Nephron progenitor cell (in vitro differentiated cells): ENCODE results near the gene BOD1.

ENCODE experiments used
- DNase-seq: peaks from one replicate; pipeline ENCODE4 v3.0.0; 2021
- H3K27ac Mint-ChIP-seq: 2 replicates; pipeline ENCODE4 v1.8.0; 2021; ENCODE audit warnings: mild to moderate bottlenecking, moderate library complexity, mixed read lengths
- H3K27me3 Mint-ChIP-seq: 2 replicates; pipeline ENCODE4 v1.8.0; 2021; ENCODE audit warnings: mild to moderate bottlenecking, low read depth, mixed read lengths; ENCODE audit not compliant: poor library complexity
- H3K36me3 Mint-ChIP-seq: 2 replicates; pipeline ENCODE4 v1.8.0; 2021; ENCODE audit warnings: low read depth, mixed read lengths
- H3K4me1 Mint-ChIP-seq: 2 replicates; pipeline ENCODE4 v1.8.0; 2021; ENCODE audit warnings: mixed read lengths
- H3K4me3 Mint-ChIP-seq: 2 replicates; pipeline ENCODE4 v1.8.0; 2021; ENCODE audit warnings: mild to moderate bottlenecking, moderate library complexity, mixed read lengths
- H3K9me3 Mint-ChIP-seq: 2 replicates; pipeline ENCODE4 v1.8.0; 2021; ENCODE audit warnings: mild to moderate bottlenecking, moderate library complexity, mixed read lengths
- TF ChIP-seq, protein P1 (sequence below): fragments of 200-600 bp; sonication (generic); IDR thresholded peaks from 2 replicates; pipeline ENCODE4 v1.5.0; 2021; ENCODE audit warnings: antibody characterized with exemption

Gene BOD1

GRCh38 chr5:173568703-173569102 is 47.7 kb downstream of the BOD1 start:
- TF ChIP-seq, protein P1, sequence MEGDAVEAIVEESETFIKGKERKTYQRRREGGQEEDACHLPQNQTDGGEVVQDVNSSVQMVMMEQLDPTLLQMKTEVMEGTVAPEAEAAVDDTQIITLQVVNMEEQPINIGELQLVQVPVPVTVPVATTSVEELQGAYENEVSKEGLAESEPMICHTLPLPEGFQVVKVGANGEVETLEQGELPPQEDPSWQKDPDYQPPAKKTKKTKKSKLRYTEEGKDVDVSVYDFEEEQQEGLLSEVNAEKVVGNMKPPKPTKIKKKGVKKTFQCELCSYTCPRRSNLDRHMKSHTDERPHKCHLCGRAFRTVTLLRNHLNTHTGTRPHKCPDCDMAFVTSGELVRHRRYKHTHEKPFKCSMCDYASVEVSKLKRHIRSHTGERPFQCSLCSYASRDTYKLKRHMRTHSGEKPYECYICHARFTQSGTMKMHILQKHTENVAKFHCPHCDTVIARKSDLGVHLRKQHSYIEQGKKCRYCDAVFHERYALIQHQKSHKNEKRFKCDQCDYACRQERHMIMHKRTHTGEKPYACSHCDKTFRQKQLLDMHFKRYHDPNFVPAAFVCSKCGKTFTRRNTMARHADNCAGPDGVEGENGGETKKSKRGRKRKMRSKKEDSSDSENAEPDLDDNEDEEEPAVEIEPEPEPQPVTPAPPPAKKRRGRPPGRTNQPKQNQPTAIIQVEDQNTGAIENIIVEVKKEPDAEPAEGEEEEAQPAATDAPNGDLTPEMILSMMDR: no peak
- Mint-ChIP-seq H3K9me3 (peaks cover 14% of the 10 kb centered on the region), H3K4me3 (no peak overlapping the region), H3K4me1 (peaks cover 18% of the 10 kb centered on the region), H3K36me3 (no peaks in the 10 kb centered on the region), H3K27ac (no peak overlapping the region), H3K27me3 (peaks cover 15% of the 10 kb centered on the region)
- DNase-seq: no peak

GRCh38 chr5:173568128-173568527 is 48.3 kb downstream of the BOD1 start:
- Mint-ChIP-seq H3K9me3 (peaks cover 14% of the 10 kb centered on the region), H3K4me3 (no peak overlapping the region), H3K4me1 (peaks cover 17% of the 10 kb centered on the region), H3K36me3 (no peaks in the 10 kb centered on the region), H3K27ac (no peak overlapping the region), H3K27me3 (peaks cover 15% of the 10 kb centered on the region)
- DNase-seq: no peak
- TF ChIP-seq, protein P1: no peak

DNA sequence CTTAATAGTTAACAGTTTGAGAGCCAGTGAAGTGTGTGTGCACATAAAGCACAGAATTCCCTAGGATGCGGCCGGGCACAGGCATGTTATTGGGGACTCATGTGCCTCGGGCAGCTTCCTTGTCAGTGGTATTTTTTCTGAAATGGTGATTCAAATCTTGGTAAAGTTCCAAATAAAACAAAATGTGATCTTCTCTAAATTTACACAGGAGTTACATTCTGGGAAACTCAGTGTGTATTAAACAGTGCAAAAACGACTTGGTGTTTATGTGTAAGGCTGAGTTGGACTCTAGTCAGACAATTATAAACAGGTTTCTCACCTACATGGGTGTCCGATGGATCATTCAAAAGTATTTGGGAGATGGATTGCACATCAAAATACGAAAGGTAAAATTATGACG is 48.9 kb downstream of the BOD1 start:
- no peak for DNase-seq
- Mint-ChIP-seq H3K4me1 (peaks cover 11% of the 10 kb centered on the region), H3K27me3 (peaks cover 15% of the 10 kb centered on the region), H3K36me3 (no peaks in the 10 kb centered on the region), H3K27ac (no peak overlapping the region), H3K4me3 (no peak overlapping the region), H3K9me3 (peaks cover 14% of the 10 kb centered on the region)
- TF ChIP-seq, protein P1: no peak

DNA sequence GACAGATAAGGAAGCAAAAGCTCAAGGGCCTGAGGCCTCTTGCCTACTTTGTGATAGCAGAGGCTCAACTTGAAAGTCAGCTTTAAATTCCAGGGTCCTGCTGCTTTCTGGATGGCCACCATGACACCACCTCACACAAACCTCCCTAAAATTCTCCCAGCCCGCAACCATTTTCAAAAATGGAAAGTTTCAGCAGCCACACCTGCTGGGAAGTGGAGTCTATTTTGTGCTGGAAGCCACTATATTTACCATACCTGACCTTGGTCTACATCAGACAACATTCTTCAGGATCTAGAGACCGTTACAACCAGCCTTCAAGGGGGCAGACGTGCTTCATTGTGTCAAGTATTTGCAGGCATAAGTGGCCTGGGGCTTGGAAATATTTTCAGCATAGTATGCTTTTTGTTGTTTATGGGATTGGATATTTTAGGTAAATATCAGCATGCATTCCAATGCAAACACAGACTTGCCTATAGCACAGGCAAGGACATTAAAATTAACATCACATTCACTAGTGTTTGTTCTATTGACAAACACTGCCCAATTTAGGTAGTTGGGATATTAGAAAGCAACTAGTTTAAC is 50.9 kb downstream of the BOD1 start:
- DNase-seq: no peak
- Mint-ChIP-seq H3K36me3 (peaks cover 8% of the 10 kb centered on the region), H3K4me1 (peaks cover under 1% of the 10 kb centered on the region), H3K4me3 (no peak overlapping the region), H3K27me3 (peaks cover 17% of the 10 kb centered on the region), H3K27ac (no peak overlapping the region), H3K9me3 (peaks cover 31% of the 10 kb centered on the region)
- TF ChIP-seq, protein P1: no peak

DNA sequence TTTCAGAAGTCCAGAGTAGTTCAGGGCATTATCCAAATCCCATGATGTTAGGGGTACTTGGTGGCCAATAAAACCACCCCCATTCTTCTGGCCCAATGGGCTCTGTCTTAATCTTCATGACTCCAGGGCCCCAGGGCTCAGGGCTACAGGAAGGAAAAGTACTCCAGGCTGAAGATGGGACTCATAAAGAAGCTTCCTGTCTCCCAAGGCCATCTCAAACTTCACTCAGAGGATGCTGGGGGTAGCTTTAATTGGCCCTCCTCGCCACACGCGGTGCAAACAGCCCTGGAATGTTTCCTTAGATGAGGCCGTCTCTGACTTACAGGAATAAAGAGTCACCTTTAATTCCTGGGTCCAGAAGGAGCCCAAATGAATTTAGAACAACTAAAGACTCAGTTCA is 52.3 kb downstream of the BOD1 start:
- H3K27me3 Mint-ChIP-seq: peaks cover 17% of the 10 kb centered on the region
- peaks cover 19% of the 10 kb centered on the region for H3K36me3 Mint-ChIP-seq
- TF ChIP-seq, protein P1: no peak
- no peaks in the 10 kb centered on the region for H3K4me1 Mint-ChIP-seq
- no peak overlapping the region for H3K4me3 Mint-ChIP-seq
- DNase-seq: no peak
- H3K9me3 Mint-ChIP-seq: peaks cover 41% of the 10 kb centered on the region
- H3K27ac Mint-ChIP-seq: no peak overlapping the region

DNA sequence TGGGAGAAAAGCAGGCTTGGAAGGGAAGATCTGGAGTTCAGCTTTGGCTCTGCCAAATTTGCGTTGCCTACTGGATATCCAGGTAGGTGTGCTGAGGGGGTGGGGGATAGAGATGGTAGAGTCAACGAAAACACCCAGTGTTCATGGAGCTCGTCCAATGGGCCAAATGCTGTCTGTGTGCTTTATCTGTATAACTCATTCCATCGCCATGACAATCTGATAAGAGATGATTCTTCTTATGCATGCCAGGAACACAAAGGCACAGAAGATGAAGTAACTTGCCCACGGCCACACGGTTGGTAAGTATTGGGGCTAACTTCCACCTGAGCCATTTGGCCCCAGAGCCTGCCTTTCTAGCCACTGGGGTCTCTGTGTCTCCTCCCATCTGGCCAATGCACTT is 53.2 kb downstream of the BOD1 start:
- Mint-ChIP-seq H3K4me1 (peaks cover 4% of the 10 kb centered on the region), H3K4me3 (no peak overlapping the region), H3K9me3 (peaks cover 38% of the 10 kb centered on the region), H3K27ac (no peak overlapping the region), H3K27me3 (peaks cover 17% of the 10 kb centered on the region), H3K36me3 (peaks cover 19% of the 10 kb centered on the region)
- DNase-seq: no peak
- TF ChIP-seq, protein P1: no peak
